NCI-H2029 treated with DMSO at 0.1 percent for 48 hours (cell line): ENCODE data around the gene PRDX4.
"Not testable (repeated sequence)": the region's sequence is repeated elsewhere in the genome, so short reads cannot be mapped to it uniquely, and the experiment has no call there.

Experiments used
- DNase-seq: peaks from one replicate; lab custom pipeline; 2025; lab: John Stamatoyannopoulos, UW

PRDX4 gene

DNA sequence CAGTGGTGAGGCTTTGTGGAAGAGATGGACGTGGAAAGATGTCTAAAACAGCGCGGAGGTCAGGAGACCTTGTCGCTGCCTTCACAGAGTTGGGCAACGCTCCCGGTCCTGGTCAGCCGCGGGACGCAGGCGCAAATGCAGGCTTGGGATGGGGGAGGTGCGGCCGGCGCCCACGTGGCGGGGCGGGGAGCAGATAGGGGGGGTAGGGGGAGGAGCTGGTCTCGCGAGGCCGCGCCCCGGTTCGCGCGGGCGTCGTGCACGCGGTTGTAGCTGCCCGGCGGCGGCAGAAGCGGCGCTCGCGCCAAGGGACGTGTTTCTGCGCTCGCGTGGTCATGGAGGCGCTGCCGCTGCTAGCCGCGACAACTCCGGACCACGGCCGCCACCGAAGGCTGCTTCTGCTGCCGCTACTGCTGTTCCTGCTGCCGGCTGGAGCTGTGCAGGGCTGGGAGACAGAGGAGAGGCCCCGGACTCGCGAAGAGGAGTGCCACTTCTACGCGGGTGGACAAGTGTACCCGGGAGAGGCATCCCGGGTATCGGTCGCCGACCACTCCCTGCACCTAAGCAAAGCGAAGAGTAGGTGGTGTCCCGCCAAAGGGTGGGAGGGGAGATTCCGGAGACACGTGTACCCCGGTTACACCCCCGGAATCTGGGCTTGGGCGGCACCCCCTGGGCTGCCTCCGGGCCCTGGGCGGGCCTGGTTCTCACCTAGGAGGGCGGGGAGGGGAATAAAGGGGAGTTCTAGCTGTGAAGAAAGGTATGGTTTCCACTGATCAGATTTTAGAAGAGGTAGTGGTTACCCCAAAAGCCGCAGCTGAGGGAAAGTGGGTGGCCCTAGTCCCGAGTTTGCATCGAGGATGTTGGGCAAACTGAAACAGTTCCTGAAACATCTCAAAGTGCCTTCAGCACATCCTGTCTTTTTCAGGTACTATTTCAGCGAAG, at the start of gene PRDX4:
TSS of gene PRDX4 (plus strand) at position 255 of the 939 bp plus-strand sequence. CDS start at position 333, 78 bp downstream.
- peak; percentile 28 for DNase-seq

DNA sequence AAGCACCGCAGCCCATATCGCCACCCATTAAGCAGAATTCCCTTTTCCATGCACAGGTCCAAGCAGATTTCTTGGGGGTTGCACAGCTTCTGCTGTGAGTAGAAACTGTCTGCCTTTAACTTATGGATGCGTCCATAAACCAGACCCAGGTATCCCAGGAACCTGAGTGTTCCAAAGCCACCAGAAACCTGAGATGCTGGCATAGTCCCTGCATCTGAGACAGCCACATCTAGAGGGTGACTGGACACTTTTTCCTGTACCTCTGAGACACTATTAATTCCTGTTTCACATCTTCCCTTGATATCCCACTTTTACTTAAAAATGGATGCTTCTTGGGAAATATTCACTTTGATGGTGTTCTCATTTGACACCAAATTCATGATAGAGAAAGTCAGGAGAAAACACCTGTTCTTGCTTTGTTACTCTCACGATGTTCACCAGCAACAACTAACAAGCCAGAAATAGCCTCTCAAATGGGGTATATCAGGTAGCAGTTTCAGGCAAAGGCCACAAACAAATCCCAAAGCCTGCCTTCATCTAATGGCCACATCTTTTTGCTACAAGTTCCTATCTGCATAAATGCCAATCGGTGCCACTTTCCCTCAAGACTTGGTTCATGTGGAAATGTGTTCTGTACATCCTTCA, 45.5 kb upstream of the PRDX4 start:
- no peak for DNase-seq

DNA sequence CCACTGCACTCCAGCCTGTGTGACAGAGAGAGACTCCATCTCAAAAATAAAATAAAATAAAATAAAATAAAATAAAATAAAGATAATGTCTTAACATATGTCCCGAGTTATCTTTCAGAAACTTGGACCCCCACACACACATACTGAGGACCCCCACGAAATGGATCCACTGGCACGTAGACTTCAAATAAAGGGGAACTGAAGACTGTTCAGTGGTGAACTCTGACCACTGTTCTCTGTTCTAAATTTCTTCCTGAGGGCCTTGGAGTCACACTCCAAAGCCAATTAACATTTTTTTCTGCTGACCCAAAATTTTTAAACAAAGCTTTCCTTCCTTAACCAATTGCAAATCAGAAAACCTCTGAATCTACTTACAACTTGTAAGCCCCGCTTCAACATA, 43.5 kb upstream of the PRDX4 start:
- DNase-seq: no peak

DNA sequence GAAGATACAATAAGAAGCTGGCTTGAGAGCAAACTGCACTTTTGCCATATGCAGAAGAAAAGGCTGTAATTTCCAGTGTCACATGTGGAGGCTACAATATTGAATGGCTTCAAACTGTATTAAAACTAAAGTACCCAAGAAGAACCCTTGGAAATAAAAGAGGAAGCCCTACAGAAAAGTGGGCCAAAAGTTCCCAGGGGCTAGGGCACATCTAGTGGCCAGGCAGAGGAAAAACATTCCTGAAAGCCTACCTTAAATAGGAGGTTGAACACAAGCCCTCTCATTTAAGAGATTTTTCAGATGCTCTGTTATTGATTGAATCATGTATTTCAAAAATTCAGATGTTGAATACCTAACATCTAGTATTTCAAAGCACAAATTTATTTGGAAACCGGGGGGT, 40.6 kb upstream of the PRDX4 start:
- no peak for DNase-seq

DNA sequence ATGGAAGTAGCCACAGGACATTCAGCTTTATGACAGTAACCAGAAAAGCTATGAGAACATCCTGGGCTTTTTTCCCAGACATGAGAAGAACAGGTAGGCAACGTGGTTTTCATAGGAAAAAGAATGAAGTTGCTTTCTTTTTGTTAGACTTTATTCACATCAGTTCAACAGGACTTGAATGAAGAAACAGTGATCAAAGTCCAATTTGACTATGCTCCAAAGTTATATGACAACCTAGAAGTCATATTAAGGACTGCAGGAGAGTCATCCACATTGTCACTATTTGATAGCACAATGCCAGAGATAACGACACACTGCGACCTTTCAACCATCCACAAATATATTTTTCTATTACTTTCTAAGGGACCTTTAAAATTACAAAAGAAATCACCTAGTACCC, 39.2 kb upstream of the PRDX4 start:
- no peak for DNase-seq

DNA sequence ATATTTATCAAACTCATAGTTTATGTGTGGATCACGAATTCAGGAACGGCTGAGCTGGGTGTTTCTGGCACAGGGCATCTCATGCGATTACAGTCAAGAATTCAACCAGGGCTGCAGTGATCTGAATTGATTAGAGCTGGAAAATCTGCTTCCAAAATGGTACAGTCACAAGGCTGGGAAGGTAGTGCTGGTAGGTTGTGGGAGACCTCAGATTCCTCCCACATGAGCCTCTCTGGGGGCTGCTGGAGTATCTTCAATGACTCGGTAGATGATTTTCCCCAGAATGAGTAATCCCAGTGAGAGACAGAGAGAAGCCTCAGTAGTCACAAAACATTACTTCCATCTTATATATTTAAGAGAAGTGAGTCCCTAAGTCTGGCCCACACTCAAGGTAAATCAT, 36.2 kb upstream of the PRDX4 start:
- DNase-seq: no peak

DNA sequence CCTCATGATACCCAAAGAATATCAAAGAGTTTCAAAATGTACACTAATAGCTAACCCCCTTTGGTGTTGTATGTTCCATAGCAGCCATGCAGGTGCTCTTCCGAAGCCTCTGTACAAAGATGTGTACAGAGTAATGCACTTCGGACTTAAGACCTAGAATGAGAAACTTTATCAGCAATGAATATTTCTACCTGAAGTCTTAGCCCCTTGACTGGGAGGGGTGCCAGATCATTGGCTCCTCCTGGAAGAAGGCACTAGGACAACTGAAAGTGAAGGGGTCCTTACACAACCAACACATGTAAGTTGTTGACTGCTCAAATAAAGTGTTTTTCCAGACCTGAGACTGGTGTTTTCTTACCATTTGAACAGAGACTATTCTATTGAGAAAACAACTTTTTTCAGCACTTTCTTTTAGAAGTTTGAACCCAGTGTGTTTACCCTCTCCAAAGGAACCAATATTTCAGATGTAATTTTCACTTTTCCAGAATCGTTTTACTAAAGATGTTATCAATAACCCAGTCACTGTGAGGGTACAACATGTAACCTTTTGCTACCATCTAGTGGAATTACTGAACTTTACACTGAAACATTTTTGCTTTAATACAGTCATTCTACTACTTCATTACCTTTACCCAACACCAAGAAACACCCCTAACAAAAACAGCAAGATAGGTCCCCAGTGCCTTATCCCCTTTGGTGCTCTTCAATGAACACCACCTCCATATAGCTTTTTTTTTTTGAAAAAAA, 33.3 kb upstream of the PRDX4 start:
- DNase-seq: no peak

DNA sequence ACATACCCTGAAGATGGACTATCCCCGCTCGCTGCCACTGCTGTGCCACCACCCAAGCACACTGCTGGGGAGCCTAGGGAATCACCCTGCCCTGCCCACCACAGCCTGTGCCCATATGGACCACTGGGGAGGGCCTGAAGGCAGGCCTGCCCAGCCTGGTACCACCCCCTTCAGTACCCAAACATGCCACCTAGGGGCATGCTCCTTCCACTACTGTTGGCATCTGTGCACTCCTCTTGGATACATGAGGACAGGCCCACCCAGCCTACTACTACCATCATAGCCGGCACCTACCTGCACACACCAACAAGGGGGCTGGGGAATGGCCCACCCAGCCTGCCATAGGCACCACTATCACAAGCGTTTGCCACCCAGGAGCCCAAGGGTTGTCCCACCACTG, 30.1 kb upstream of the PRDX4 start:
- no peak for DNase-seq

DNA sequence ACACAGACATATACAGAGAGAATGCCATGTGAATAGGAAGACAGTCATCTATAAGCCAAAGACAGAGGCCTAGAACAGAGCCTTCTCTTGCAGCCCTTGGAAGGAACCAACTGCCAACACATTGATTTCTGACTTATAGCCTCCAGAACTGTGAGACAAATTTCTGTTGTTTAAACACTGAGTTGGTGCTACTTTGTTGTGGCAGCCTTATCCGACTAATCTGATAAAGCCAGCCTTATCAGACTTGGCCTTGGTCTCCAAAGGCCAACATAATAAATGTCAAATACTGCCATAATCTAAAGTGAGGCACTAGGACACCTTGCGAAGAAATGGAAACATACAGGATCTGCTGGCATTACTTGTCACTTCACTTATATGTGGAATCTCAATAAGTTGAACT, 24.3 kb upstream of the PRDX4 start:
- no peak for DNase-seq

DNA sequence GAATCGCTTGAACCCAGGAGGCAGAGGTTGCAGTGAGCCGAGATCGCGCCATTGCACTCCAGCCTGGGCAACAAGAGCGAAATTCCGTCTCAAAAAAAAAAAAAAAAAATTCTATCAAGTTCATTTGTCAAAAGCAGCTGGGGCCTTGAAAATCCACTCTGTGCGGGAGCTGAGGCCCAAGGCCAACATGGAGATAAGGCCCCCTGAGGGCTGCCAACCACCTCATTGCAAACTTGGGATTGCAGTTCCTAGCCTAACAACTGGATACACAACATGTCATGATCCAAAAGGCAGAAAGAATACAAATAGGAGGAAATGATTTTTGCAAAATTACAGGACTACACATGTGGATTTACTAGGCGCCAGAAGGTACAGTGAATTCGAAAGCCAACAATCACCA, 22.5 kb upstream of the PRDX4 start:
- DNase-seq: no peak

DNA sequence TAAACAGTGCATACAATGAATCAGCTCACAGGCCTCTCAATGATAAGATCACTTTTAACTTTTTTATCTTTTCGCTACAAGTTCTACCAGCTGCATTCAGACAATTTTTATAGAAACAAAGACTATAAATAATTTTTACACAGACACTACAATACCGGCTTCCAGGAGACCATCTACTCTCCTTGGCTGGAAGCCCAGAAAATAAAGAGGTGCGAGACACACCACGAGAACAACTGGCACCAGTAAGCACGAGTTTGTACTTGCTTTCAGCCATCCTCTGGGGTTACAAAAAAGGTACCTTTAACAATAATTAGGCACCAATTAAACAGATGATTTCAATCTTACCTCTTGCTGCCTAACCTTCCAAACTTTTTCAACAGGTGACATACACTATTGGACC, 11.2 kb upstream of the PRDX4 start:
- DNase-seq: no peak

DNA sequence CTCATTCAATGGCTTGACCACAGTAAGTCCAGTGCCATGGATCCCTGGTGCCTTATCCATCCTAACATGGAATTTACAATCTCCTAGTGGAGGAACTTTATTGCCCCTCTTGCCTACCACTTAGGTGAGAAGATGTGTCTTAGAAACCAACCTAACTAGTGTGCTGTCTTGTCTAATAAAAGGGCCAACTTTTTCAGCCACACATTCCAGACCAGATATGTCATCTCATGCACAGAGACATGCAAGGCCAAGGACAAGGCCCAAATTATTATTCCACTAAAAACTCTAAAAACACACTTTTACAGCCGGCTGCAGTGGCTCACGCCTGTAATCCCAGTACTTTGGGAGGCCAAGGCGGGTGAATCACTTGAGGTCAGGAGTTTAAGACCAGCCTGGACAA, 10.6 kb upstream of the PRDX4 start:
- DNase-seq: no peak

DNA sequence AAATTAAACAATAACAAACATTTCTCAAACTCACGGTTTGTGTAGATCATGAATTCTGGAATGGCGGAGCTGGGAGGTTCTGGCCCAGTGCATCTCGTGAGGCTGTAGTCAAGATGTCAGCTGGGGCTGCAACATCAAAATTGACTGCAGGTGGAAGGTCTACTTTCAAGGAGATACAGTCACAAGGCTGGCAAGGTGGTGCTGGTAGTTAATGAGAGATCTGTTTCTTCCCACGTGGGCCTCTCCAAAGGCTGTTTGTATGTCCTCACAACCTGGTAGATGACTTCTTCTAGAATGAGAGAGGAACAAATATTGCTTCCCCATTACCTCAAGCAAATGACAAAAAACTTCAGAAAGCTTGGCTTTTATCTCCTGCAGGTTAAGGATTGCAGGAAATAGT, 8.0 kb upstream of the PRDX4 start:
- DNase-seq: no peak

DNA sequence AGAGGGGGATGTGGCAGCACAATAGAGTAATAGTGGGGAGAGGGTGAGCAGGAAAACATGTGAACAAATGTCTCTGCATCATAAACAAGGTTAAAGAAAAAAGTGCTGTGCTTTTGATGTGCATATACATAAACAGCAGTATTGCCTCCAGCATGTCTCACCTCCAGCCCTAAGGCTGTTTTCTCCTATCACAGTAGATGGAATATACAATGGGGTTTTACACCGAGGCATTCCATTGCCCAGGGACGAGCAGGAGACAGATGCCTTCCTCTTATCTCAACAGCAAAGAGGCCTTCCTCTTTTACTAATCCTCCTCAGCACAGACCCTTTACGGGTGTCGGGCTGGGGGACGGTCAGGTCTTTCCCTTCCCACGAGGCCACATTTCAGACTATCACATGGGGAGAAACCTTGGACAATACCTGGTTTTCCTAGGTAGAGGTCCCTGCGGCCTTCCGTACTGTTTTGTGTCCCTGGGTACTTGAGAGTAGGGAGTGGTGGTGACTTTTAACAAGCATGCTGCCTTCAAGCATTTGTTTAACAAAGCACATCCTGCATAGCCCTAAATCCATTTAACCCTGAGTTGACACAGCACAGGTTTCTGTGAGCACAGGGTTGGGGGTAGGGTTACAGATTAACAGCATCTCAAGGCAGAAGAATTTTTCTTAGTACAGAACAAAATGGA, 7.1 kb upstream of the PRDX4 start:
- DNase-seq: not testable (repeated sequence)

DNA sequence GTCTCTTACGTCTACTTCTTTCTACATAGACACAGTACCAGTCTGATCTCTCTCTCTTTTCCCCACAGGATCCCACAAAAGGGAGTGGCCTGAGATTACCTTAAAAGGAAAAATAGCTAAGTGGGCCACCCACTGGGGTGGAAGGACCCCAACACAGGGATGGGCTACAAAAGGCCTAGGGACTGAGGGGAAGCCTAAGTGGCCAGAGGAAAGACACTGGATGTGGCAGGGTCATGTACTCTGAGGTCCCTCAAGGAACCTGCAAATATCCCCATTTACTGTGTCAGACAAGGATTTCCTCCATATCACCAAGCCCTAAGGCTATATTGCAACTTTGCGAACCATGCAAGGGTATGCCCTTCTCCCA, 6.5 kb upstream of the PRDX4 start:
- no peak for DNase-seq

DNA sequence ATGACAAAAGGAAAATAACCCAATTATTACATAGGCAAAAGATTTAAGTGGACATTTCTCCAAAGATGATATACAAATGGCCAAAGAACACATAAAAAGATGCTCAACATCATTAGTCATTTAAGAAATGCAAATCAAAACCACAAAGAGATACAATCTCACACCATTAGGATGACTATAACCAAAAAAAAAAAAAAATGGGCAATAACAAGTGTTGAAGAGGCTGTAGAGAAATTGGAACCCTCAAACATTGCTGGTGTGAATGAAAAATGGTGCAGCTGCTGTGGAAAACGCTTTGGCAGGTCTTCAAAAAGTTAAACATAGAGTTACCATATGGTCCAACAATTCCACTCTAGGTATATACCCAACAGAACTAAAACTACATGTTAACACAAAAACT, 5.6 kb upstream of the PRDX4 start:
- DNase-seq: no peak

DNA sequence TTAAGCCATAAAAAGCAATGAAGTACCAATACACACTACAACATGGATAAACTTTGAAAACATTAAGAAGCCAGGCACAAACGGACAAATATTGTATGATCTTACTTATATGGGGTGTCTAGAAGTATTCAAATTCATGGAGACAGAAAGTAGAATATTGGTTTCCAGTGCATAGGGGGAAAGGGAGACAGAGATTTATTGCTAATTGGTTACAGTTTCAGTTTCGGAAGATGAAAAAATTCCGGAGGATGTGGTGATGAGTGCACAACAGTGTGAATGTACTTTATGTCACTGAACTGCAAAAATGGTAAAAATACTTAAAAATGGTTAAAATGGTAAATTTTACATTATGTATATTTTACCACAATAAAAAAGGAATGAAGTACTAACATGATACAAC, 5.1 kb upstream of the PRDX4 start:
- no peak for DNase-seq

DNA sequence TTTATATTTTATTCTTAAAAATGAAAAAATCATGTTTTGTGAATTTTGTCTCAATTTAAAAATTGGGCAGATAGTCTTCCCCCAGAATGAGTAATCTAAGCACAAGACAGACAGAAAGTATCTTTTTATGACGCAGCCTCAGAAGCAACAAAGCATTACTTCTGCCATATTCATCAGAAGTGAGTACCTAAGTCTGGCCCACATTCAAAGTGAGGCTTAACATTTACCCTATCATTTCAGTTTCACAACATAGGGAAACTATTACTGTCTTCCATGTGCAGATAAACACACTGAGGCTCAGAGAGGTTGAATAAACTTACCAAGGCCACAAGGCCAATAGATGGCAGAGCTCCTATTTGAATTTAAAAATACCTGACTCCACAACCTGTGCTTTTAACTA, 4.4 kb upstream of the PRDX4 start:
- DNase-seq: no peak

DNA sequence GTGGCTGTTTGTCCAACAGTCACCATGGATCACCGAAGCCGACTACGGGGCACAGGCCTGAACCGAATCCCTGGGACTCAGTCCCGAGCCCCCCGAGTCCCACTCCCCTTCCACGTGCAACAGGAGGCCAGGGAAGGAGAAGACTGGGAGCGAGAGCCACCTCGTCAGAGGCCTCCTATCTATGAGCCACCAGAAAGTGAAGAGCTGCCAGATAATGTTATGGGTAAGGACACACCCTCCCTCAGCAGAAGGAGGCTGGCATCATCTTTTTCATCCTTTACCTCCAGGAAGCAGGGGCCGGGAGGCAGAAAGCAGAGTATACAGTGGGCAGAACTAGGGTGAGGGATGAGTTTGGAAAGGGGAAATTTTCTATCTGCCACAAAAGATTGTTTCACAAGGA, 2.8 kb upstream of the PRDX4 start:
- DNase-seq: no peak

DNA sequence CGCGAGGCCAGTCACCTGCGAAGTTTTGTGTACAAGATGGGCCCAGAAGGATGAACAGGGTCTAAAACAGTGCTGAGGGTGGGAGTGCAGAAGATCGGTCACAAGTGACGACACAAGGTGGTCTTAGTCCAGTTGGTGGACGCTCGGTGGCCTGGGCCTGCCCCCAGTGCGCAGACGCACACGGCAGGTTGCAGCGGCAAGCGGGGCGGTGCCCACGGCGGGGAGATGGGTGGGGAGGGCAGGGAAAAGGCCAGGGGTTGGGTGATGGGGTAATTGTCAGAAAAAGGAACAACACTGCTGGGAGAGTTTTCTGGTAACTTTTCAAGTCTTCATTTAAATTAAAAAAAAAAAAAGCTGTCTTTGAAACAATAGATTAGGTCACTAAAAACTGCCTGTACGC, 1.0 kb upstream of the PRDX4 start:
- DNase-seq: no peak

DNA sequence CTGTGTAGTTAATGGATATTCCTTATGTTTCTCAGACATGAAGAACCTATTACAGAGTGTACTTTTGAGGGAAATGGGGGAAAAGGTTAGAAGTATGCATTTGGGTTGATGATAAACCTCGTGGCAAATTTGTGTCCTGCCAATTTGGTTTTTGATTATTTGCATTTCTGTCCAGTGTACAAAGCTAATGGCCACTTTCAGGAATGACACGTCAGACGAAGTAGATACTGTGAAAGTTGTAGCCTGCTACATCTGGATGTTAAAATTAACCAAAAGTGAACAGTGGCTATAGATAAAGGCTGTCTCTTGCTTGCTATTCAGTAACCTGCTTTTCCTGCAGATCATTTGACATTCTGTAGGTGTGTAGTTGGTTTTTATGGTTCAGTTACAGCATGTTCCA, 1.0 kb downstream of the PRDX4 start:
- no peak for DNase-seq

DNA sequence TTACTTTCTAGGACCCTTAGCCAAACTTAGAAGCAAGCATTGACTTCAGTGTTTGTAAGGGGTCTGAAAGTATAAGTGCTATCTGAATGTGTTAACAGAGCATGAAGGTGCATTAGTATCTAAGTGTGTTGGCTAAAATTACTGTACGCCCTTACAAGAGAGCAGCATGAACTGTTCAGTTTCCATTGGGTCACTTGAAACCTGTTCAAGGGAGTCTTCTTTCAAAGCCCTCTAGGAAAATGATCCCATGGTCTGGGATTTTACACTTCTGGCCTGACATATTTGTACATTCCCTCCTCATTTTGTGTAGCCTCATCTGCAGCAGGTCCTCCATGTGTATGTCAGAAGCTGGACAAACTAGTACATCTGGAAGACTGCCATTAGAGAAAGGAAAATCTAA, 3.2 kb downstream of the PRDX4 start:
- no peak for DNase-seq
